Left renal cortex interstitium (tissue), 4 donors: ENCODE data around the gene SLC17A9. TPM values are rescaled to one million over a fixed set of nuclear protein-coding genes. Genes with fewer than 3 reads are reported as not detected.
A peak's percentile ranks its signal among the peaks of the same experiment; 100 is the strongest.

Experiments used
- DNase-seq, 4 donors: peaks; one replicate each; pipeline ENCODE4 v3.0.0-alpha.2; 2013; ENCODE audit warnings: low read depth in 4 of 4, low spot score in 2 of 4, missing footprints in 1 of 4
- polyA plus RNA-seq, 4 donors: library from polyadenylated mRNA; unstranded; fragments of 120-200 nt; gene quantifications; one replicate each; pipeline ENCODE4 v1.2.1, GENCODE V29; 2013; ENCODE audit not compliant: insufficient read length in 4 of 4

SLC17A9 gene
- polyA plus RNA-seq, 4 donors = 1.4 to 2.7 (median 1.9) TPM

DNA sequence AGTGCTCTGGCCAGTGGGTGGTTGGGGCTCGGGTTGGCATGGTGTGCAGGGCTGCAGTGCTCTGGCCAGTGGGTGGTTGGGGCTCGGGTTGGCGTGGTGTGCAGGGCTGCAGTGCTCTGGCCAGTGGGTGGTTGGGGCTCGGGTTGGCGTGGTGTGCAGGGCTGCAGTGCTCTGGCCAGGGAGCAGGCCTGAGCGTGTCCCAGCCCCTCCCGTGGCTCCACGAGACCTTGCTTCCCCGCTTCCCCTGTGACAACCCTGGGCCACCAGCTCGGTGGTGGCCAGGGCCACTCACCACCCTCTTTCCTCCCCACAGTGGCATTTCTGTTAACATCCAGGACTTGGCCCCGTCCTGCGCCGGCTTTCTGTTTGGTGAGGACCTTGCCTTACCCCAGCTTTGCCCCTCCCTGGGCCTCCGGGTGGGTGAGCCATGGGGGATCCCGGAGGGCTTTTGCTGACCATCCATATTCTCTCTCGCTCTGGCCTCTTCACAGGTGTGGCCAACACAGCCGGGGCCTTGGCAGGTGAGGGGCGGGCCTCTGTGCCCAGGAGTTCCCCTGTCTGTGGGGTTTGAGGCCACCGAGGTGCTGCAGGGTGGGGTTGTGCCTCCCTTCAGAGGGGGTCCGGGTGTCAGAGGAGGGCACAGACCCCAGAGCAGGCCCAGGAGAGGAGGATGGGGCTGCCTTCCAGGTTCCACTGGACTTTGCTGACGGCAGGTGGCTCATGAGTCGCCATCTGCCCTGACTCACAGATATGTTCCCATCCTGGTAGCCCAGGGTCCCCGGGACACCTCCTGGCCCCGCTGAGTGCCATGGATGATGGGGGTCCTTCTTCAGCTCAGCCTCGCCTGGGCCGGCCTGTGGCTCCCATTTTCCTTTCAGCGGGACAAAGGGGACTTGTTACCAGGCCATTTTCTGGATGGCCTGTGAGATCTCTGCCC is 14.0 kb downstream of the SLC17A9 start:
- no peak for DNase-seq

GRCh38 chr20:62967149-62967501 is 14.6 kb downstream of the SLC17A9 start:
- DNase-seq = no peak

- no peak for DNase-seq
These were observed 15.3 kb downstream of the SLC17A9 start for GRCh38 chr20:62967628-62968351.

DNA sequence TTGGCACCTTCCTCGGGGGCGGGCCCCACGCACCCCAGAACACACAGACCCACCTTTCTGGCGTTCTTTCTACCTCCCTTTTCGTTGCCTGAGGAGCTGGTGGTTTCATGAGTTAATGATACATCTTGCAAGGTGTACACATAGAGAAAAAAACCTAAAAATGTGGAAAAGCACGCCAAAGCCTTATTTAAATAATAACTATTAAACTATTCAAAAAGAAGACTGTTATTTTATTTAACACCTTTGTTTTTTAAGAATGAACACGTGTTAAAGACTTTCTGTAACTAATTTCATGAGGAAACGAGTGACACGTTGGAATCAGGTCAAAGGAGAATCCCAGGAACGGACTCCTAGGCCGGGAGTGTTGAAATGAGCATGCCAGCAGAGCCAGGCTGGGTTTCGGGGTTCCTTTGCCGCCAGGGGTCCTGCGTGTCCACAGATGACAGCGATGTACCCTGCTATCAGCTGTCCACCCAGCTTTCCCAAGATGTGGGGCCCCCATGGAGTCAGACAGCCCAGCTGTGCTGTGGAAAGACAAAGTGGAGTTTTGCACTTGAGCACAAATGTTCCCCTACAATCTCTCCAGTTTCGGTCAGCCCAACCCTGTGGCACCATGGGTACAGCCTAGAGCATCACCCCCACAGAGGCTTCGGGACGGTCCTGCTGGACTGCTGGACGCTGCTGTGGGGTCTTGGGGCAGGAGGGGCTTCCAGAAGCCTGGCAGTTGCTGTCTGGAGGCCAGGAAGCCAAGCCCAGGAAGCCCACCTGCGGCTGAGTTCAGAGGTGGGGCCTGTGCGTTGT is 16.1 kb downstream of the SLC17A9 start:
- DNase-seq = no peak

DNA sequence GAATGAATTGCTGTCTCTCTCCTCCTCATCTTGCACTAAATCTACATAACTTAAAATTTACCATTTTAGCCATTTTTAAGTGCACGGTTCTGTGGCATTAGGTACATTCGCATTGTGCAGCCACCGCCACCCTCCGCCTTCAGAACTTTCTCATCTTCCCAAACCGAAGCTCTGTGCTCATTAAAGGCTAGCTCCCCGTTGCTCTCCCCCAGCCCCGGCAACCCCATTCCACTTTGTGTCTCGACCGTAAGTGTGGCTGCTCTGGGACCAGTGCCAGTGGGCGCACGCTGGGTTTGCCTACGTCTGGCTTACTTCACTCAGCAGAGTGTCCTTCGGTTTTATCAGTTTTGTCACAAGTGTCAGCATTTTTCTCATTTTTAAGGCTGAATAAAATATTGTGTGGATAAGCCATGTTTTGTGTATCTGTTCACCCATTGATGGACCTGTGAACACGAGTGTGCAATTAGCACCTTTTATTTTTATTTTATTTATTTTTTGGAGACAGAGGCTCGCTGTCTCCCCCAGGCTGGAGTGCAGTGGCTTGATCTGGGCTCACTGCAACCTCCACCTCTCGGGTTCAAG is 16.8 kb downstream of the SLC17A9 start:
- DNase-seq = no peak

GRCh38 chr20:62969939-62970306 is 17.4 kb downstream of the SLC17A9 start:
- no peak for DNase-seq

DNA sequence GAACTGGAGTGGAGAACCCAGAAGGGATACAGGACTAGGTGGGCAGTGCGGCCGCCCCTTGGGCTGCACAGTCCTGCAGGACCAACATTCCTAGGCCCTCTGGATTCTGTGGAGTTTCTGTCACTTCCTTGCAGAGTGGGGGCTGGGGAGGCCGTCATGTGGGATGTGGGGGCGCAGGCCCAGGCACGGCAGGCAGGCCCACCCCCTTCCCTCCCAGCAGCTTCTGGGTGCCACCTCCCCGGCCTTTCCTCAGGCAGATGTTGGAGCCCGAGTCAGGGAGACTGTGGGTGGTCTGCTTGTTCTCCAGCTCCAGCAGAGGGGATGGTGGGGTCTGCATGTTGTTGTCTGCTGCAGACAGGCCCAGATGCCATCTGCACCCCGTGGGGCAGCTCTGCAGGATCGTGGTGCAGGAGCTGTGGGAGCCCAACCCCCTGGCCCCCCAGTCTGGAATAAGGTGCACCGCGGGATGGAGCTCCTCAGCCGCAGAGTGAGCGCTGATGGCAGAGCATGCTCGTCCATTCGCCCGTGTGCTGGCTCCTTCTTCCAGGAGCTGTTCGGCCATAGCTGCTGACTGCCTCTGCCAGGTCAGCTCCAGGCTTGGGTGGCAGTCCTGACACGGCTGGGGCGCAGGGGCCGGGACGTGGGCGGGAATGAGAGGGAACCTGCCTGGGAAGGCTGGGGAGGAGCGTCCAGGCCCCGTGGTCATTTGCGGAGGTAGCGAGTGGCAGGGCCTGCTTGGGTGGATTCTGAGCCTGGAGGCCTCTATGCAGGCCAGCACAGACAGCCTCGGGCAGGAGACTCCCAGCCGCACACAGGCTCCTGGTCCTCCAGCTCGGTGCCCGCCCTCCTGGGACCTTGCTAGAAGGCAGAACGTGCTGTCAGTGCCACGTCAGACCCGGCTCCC is 18.1 kb downstream of the SLC17A9 start:
- DNase-seq = no peak

DNA sequence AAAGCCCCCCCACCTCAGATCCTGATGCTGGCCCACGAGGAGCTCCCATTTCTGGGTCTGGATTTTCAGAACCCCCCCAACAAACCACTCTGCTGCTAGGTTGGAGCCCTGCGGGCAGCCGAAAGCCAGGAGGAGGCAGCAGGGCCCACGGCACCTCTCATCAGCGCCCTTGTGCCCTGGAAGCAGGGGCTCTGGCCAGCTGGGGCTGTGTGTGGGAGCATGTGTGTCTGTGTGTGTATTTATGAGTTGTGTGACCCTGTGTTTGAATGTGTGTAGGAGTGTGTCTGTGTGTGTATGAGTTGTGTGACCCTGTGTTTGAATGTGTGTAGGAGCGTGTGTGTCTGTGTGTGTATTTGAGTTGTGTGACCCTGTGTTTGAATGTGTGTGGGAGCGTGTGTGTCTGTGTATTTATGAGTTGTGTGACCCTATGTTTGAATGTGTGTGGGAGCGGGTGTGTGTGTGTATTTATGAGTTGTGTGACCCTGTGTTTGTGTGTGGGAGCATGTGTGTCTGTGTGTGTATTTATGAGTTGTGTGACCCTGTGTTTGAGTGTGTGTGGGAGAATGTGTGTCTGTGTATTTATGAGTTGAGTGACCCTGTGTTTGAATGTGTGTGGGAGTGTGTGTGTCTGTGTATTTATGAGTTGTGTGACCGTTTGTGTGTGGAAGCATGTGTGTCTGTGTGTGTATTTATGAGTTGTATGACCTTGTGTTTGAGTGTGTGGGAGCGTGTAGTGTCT is 18.9 kb downstream of the SLC17A9 start:
- DNase-seq = no peak

DNA sequence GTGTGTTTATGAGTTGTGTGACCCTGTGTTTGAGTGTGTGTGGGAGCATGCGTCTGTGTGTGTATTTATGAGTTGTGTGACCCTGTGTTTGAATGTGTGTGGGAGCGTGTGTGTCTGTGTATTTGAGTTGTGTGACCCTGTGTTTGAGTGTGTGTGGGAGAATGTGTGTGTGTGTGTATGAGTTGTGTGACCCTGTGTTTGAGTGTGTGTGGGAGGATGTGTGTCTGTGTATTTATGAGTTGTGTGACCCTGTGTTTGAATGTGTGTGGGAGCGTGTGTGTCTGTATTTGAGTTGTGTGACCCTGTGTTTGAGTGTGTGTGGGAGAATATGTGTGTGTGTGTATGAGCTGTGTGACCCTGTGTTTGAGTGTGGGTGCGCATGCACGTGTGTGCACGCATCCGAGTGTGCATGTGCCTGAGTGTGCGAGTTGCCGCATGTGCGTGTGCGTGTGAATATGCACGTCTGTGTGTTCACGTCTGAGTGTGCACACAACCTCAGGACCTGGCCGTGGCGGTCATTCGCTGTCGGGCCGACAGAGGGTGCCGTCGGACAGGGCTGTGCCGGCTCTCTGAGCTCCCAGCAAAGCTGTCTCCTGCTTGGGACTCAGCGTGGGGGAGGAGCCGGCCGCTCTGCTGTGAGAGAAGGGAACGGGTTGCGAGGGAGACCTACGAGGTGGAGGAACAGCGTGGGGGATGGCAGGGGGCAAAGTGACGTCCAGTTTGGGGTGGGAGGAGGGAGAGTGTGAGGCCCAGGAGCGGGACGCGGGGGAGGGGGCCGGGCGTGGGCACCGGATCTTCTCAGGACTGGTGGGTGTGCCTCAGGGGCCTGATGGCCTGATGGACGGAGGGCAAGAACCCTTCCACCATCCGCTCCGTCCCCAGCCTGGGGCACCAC is 19.7 kb downstream of the SLC17A9 start:
- DNase-seq = peak in 3 of 4 donors; percentile 59 to 76 (median 75)

DNA sequence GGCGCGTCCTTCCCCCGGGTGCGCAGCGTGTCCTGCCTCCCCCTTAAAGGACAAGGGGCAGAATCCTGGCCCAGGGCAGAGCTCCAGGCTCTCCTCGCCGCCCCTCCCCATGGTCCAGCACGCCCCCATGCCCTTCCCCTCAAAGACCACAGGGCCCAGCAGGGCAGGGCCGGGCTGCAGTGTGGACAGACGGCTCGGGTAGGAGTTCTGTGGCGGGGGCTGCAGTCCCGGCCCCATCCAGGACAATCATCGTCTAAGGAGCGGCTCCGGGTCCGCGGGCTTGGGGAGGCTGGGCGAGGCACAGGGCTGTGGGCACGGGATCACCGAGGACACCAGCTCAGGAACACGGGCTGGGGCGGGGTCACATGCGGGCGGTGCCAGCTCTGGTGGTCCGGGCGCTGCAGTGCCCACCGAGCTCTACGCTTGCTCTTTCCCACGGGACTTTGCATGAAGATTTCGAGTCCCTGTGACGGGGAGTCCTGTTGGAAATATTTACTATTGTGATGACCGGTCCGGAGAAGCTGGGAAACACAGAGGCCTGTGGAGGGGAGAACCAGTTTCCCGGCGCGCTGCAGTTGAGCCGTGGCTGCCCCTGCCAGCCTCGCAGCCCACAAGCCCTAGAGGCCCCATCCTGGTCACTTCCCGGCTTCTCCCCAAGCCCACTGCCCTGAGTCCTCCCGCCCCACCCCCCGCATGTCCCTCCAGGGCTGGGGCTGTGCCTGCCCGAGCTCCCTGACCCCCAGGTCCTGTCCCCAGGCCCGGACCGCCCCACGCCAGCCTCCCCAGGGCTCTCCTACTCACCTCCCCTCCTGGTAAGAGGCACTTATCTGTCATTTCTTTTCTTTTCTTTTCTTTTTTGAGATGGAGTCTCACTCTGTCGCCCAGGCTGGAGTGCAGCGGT is 20.6 kb downstream of the SLC17A9 start:
- no peak for DNase-seq

GRCh38 chr20:62975251-62975760 is 22.8 kb downstream of the SLC17A9 start:
- no peak for DNase-seq

DNA sequence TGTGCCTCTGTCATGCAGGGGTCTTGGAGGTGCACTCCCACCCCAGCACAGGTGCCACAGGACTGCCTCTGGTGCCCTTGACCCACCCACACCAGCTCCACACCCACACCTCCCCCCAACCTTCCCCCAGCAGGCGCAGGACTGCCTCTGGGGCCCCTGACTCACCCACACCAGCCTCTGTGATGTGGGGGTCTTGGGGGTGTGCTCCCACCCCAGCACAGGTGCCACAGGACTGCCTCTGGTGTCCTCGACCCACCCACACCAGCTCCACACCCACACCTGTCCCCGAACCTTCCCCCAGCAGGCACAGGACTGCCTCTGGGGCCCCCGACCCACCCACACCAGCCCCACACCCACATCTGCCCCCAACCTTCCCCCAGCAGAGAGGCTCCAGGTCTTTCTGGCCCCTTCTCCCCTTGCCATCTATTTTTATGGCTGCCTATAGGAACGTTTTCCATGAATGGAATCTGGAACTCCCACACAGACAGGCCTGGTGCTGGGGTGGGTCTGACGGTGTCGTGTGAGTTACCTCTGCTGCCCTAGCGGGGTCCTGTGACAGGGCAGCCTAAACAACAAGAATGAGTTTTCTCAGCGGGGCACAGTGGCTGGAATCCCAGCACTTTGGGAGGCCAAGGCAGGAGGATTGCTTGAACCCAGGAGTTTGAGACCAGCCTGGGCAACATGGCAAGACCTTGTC is 23.5 kb downstream of the SLC17A9 start:
- DNase-seq = no peak

GRCh38 chr20:62976886-62977285 is 24.4 kb downstream of the SLC17A9 start:
- no peak for DNase-seq

GRCh38 chr20:62977613-62978560 is 25.4 kb downstream of the SLC17A9 start:
- DNase-seq = no peak

DNA sequence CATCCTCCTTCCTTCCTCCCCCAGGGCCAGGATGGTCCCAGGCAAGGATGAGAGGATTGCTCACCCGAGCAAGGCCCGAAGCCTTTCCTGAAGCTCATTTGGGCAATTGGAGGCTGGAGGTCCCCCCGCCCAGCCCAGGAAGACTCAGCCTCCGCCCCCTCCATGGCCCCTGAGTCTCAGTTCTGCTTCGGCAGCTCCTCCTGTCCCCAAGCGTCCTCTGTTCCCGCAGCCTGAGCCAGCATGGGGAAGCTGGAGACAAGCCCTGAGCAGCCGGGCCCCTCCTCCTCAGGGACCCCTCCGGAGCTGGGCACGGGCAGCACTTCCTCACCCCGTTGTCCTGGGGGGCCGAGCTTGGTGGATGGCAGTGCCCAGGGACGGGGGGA is 26.0 kb downstream of the SLC17A9 start:
- no peak for DNase-seq
